Measurements from ENCODE around the gene MAP3K14. TPM values are rescaled to one million over a fixed set of nuclear protein-coding genes. Genes with fewer than 3 reads are reported as not detected.

MAP3K14 gene
- total RNA-seq, 1 donor from 2014 or later, result 6.6 TPM

DNA sequence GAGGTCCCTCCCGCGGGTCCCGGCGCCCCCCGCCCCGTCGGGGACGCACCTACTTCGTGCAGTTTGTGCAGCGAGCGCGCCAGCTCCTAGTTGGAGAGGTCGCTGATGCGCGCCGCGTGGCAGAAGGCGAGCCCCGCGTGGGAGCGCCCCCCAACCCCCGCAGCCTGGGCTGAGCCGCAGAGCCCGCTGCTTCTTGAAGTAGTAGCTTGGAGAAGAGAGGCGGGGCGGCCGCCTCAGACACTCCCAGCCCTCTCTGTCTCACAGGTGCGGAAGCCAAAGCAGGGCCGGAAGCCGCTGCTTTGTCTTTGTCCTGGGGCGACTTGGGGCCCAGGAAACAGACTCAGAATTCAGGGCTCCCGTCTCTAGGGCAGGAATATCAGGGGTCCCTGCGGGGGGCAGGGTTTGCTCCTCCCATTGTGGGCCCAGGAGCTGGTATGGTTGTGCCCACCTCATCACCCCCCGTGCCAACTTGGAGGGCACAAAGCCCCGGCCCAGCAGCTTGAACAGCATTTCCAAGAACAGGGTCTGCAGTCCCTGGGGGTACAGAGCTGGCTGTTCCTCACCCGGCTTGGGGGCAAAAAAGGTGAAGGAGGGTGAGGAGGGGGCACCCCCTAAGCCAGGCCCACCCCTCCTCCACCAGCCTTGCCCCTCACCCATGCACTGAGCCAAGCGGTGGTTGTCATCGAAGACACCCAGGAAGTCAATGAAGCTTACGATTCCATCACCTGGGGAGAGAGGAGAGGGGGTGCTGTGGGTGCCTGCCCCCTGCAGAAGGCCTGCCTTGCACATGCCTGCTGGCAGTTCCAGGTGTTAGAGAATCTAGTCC is 68.5 kb downstream of the MAP3K14 start:
- peak overlapping the region; percentile 68 for H3K4me3 ChIP-seq (ENCODE audit: low read depth, low read length)
- TF ChIP-seq, protein P1, sequence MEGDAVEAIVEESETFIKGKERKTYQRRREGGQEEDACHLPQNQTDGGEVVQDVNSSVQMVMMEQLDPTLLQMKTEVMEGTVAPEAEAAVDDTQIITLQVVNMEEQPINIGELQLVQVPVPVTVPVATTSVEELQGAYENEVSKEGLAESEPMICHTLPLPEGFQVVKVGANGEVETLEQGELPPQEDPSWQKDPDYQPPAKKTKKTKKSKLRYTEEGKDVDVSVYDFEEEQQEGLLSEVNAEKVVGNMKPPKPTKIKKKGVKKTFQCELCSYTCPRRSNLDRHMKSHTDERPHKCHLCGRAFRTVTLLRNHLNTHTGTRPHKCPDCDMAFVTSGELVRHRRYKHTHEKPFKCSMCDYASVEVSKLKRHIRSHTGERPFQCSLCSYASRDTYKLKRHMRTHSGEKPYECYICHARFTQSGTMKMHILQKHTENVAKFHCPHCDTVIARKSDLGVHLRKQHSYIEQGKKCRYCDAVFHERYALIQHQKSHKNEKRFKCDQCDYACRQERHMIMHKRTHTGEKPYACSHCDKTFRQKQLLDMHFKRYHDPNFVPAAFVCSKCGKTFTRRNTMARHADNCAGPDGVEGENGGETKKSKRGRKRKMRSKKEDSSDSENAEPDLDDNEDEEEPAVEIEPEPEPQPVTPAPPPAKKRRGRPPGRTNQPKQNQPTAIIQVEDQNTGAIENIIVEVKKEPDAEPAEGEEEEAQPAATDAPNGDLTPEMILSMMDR (conservative IDR thresholded peaks at IDR 0.05; ENCODE audit: low read depth, low read length), result no peak
- DNase-seq (ENCODE audit: low read depth), result no peak

DNA sequence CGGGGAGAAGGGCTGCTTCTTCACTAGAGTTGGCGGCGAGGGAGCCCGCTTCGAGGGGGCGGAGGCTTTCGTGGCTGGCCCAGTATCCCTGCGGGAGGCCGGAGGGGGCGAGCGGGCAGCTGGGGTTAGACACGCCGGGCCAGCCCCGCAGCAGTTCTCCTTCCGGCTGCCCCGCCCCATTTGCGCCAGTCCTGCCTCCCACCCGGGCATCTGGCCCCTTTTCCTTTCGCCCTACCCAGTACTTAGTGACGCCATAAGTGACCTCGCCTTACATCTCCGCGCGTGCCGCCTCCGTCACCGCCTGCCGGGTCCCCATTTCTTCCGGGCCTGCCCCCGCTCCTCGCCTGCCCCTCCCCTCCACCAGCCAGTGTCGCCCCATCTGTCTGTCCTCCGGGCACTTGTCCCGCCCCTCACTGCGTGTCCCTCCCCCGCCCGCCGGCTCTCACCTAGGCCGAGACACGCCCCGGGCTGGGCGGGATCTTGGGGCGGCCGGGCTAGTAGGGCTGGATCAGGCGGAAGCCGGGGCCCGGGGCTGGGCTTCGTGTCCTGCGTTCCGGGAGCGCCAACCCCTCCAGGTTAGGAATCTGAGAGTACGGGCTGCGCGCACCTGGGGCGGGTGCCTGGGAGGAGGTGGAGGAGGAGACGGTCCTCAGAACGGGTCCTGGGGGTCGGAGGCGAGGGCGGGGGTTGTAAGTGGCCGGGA is 69.2 kb downstream of the MAP3K14 start:
- DNase-seq (ENCODE audit: low read depth), result no peak
- TF ChIP-seq, protein P1 (conservative IDR thresholded peaks at IDR 0.05; ENCODE audit: low read depth, low read length), result no peak
- peak overlapping the region; percentile 68 for H3K4me3 ChIP-seq (ENCODE audit: low read depth, low read length)

DNA sequence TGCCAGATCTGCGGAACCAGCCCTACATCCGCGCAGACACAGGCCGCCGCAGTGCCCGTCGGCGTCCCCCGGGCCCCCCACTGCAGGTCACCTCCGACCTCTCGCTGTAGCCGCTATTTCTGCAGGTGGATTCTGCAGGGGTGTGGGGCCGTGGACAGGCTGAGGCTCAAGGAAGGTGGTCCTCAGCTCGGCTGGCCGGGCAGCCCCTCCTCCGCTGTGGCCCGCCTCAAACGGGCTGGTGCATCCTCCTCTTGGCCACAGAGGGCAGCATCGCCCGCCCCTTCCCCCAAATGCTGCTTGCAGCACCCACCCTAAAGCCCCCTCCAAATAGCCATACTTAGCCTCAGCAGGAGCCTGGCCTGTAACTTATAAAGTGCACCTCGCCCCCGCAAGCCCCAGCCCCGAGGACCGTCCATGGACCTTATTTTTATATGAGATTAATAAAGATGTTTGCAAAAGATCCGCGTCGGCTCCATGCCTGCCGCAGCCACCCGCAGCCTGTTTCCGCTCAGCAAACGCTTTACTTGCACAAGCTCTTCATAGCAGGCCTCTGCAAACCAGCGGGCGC is 69.9 kb downstream of the MAP3K14 start:
- DNase-seq (ENCODE audit: low read depth), result no peak
- peak overlapping the region; percentile 68 for H3K4me3 ChIP-seq (ENCODE audit: low read depth, low read length)
- TF ChIP-seq, protein P1 (conservative IDR thresholded peaks at IDR 0.05; ENCODE audit: low read depth, low read length), result peak; percentile 51

DNA sequence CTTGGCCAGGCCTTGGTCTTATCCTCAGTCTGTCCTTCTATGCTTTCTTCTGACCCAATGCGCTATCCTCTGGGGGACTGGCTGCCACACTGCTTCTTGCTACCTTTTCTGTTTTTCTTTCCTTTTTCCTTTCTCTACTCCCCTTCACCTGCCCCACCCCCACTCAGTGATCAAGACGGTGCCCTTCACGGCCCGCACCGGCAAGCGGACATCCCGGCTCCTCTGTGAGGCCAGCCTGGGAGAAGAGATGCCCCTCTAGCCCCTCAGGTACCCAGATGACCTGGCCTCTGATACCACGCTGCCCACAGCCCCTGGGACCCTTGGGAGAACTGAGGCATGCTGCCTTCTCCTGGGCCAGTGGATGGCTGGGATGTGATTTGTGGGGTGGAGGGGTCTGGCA is 70.5 kb downstream of the MAP3K14 start:
- TF ChIP-seq, protein P1 (conservative IDR thresholded peaks at IDR 0.05; ENCODE audit: low read depth, low read length), result no peak
- no peak overlapping the region for H3K4me3 ChIP-seq (ENCODE audit: low read depth, low read length)

DNA sequence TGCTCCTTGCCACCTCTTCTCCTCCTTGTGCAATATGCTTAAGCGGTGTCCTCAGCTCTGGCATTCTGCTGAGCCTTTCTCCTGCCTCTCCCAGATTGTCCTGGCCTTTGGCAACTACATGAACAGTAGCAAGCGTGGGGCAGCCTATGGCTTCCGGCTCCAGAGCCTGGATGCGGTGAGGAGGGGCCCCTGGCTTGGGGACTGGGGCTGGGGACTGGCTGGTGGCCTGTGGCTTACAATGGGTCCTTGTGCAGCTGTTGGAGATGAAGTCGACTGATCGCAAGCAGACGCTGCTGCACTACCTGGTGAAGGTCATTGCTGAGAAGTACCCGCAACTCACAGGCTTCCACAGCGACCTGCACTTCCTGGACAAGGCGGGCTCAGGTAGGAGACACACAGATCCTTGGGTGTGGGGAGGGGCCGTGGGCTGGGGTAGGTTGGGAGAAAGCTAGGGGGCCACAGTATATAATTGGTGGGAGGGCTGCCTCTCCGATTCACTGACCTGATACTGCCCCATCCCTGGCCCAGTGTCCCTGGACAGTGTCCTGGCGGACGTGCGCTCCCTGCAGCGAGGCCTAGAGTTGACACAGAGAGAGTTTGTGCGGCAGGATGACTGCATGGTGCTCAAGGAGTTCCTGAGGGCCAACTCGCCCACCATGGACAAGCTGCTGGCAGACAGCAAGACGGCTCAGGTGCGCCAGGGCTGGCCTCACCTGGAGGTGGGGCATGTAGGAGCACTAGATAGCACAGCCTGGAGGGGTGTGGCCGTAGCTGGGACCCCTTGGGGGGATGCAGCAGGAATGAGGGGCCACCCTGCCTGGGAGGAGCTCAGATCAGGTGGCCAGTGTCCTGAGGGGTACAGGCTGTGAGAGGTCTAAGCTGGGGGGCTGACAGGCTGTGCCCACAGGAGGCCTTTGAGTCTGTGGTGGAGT is 71.8 kb downstream of the MAP3K14 start:
- no peak overlapping the region for H3K4me3 ChIP-seq (ENCODE audit: low read depth, low read length)
- no peak for DNase-seq (ENCODE audit: low read depth)
- TF ChIP-seq, protein P1 (conservative IDR thresholded peaks at IDR 0.05; ENCODE audit: low read depth, low read length), result no peak

More for the DNA sequence above, 70.5 kb downstream of the MAP3K14 start:
- DNase-seq (ENCODE audit: low read depth), result no peak

DNA sequence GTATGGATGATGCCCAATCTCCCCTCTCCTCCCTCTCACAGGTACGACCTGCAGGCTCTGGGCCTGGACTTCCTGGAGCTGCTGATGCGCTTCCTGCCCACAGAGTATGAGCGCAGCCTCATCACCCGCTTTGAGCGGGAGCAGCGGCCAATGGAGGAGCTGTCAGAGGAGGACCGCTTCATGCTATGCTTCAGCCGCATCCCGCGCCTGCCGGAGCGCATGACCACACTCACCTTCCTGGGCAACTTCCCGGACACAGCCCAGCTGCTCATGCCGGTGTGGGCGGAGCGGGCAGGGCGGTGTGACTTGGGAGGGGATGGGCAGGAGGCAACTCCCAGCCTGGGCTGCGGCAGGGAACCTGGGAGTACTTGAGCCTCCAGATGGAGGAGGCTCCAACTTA is 73.1 kb downstream of the MAP3K14 start:
- no peak overlapping the region for H3K4me3 ChIP-seq (ENCODE audit: low read depth, low read length)
- no peak for DNase-seq (ENCODE audit: low read depth)
- TF ChIP-seq, protein P1 (conservative IDR thresholded peaks at IDR 0.05; ENCODE audit: low read depth, low read length), result no peak

Measured in epithelial cell of proximal tubule (primary cell).